RWPE1 (cell line): ENCODE results near the gene CHST1.

Source experiments
- CTCF ChIA-PET: fragments of 350-600 bp; sonication (Branson Sonifier 250); formaldehyde crosslinking; extraction: SDS; loops from one replicate; lab custom pipeline; 2021; lab: Yijun Ruan, JAX
- POLR2A ChIA-PET: fragments of 400-600 bp; formaldehyde crosslinking; extraction: SDS; loops from one replicate; lab custom pipeline; 2020; ENCODE audit warnings: antibody characterized with exemption; ENCODE audit not compliant: low non-redundant PET; lab: Yijun Ruan, JAX
- DNase-seq: peaks from one replicate; pipeline ENCODE4 v3.0.0; 2012; ENCODE audit warnings: low spot score
- H3K27ac ChIP-seq: fragments of 450-650 bp; 2 replicates; pipeline ENCODE4 v1.5.1; 2017
- CTCF ChIP-seq: fragments of 450-650 bp; conservative IDR thresholded peaks from 2 replicates; pipeline ENCODE4 v1.5.1; 2017; ENCODE audit warnings: low read depth, mild to moderate bottlenecking

Gene CHST1

GRCh38 chr11:45610627-45611026 is 54.8 kb downstream of the CHST1 start:
- no peak for DNase-seq
- ChIA-PET CTCF (no interaction called here), POLR2A (no interaction called here)
- no peak for TF ChIP-seq CTCF
- H3K27ac ChIP-seq: no peak overlapping the region

DNA sequence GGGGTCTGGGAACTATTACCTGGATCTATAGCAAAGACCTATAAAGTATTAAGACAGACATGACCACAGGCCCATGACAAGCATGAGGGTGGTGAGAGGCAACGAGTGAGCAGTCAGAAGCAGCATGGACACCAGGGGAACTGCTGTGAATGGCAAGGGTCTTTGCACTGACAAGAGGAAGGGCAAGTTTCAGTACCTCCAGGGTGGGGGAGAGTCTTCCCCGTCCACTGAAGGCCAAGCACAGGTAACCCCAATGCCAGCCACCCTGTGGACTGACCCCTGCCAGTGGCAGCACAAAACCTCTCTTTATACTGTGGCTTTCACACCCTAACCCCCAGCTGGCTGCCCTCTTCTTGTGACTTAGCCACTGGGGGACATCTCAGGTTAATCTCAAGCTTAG is 55.5 kb downstream of the CHST1 start:
- ChIA-PET POLR2A (no interaction called here), CTCF (no interaction called here)
- TF ChIP-seq CTCF: no peak
- no peak for DNase-seq
- no peak overlapping the region for H3K27ac ChIP-seq

DNA sequence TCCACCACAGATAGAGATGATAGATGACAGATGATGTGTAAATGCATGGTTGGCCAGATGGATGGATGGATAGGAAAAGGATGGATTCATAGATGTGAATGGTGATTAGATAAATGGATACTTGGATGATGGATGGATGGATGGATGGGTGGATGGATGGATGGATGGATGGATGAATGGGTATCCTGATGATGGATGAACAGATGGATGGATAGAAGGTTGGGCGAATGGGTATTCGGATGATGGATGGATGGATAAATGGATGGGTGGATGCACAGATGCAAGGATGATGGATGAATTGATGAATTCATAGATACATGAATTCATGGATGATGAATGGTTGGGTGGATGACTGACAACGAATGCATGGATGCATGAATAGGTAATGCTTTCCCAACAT is 56.1 kb downstream of the CHST1 start:
- TF ChIP-seq CTCF: no peak
- no peak for DNase-seq
- H3K27ac ChIP-seq: no peak overlapping the region
- ChIA-PET POLR2A (no interaction called here), CTCF (no interaction called here)

GRCh38 chr11:45607995-45608394 is 57.4 kb downstream of the CHST1 start:
- POLR2A ChIA-PET: no interaction called here
- CTCF ChIA-PET: interaction anchor here (0.7 kb wide), 1 partner anchor 24 kb away, joined by 3 read pairs; no protein-coding TSS in a partner anchor
- H3K27ac ChIP-seq: no peak overlapping the region
- no peak for DNase-seq
- TF ChIP-seq CTCF: no peak

GRCh38 chr11:45606514-45607281 is 58.7 kb downstream of the CHST1 start:
- TF ChIP-seq CTCF: no peak
- DNase-seq: no peak
- CTCF ChIA-PET: no interaction called here
- POLR2A ChIA-PET: no interaction called here
- H3K27ac ChIP-seq: no peak overlapping the region

- TF ChIP-seq CTCF: no peak
- CTCF ChIA-PET: no interaction called here
- no peak overlapping the region for H3K27ac ChIP-seq
- DNase-seq: no peak
- POLR2A ChIA-PET: no interaction called here
Observed at GRCh38 chr11:45605051-45605450, 60.4 kb downstream of the CHST1 start.
